Naive B cell (primary cell): ENCODE measurements around the gene SNX13. TPM values are rescaled to one million over a fixed set of nuclear protein-coding genes. Genes with fewer than 3 reads are reported as not detected.
A peak's percentile ranks its signal among the peaks of the same experiment; 100 is the strongest.

ENCODE experiments used
- ATAC-seq, 2 donors: fragments of 150-1000 bp; cut with Tn5 transposase; 2 replicates each; pipeline ENCODE4 v1.10.0; 2021; ENCODE audit warnings: low read depth in 2 of 2, mild to moderate bottlenecking in 2 of 2, moderate library complexity in 2 of 2
- DNase-seq: peaks from one replicate; pipeline ENCODE4 v3.0.0; 2022
- H3K27ac Mint-ChIP-seq, 6 donors: one replicate each; pipeline ENCODE4 v1.8.0; 2020 to 2022; ENCODE audit warnings: mild to moderate bottlenecking in 6 of 6, mixed read lengths in 6 of 6, moderate library complexity in 5 of 6, inconsistent platforms in 2 of 6
- H3K27me3 Mint-ChIP-seq, 3 donors: one replicate each; pipeline ENCODE4 v1.8.0; 2021 to 2022; ENCODE audit warnings: mixed read lengths in 3 of 3, mild to moderate bottlenecking in 1 of 3
- H3K36me3 Mint-ChIP-seq, 2 donors: one replicate each; pipeline ENCODE4 v1.8.0; 2020 to 2022; ENCODE audit warnings: mixed read lengths in 2 of 2, inconsistent platforms in 1 of 2, mild to moderate bottlenecking in 1 of 2
- H3K4me1 Mint-ChIP-seq, 3 donors: one replicate each; pipeline ENCODE4 v1.8.0; 2020 to 2022; ENCODE audit warnings: mixed read lengths in 3 of 3, inconsistent platforms in 1 of 3, mild to moderate bottlenecking in 1 of 3, moderate library complexity in 1 of 3
- H3K4me3 Mint-ChIP-seq, 8 donors: one replicate each; pipeline ENCODE4 v1.8.0; 2020 to 2022; ENCODE audit warnings: mild to moderate bottlenecking in 8 of 8, mixed read lengths in 8 of 8, moderate library complexity in 8 of 8, inconsistent platforms in 2 of 8
- H3K9me3 Mint-ChIP-seq, 7 donors: one replicate each; pipeline ENCODE4 v1.8.0; 2020 to 2022; ENCODE audit warnings: mixed read lengths in 7 of 7, mild to moderate bottlenecking in 5 of 7, inconsistent platforms in 2 of 7, moderate library complexity in 1 of 7
- polyA plus RNA-seq, 6 donors: library from polyadenylated mRNA; unstranded; fragments of 300-500 nt; fragmentation: Illumina TruSeq; gene quantifications; one replicate each; pipeline ENCODE4 v1.2.3, GENCODE V29; 2021; ENCODE audit warnings: low read depth in 6 of 6

SNX13 gene, protein sequence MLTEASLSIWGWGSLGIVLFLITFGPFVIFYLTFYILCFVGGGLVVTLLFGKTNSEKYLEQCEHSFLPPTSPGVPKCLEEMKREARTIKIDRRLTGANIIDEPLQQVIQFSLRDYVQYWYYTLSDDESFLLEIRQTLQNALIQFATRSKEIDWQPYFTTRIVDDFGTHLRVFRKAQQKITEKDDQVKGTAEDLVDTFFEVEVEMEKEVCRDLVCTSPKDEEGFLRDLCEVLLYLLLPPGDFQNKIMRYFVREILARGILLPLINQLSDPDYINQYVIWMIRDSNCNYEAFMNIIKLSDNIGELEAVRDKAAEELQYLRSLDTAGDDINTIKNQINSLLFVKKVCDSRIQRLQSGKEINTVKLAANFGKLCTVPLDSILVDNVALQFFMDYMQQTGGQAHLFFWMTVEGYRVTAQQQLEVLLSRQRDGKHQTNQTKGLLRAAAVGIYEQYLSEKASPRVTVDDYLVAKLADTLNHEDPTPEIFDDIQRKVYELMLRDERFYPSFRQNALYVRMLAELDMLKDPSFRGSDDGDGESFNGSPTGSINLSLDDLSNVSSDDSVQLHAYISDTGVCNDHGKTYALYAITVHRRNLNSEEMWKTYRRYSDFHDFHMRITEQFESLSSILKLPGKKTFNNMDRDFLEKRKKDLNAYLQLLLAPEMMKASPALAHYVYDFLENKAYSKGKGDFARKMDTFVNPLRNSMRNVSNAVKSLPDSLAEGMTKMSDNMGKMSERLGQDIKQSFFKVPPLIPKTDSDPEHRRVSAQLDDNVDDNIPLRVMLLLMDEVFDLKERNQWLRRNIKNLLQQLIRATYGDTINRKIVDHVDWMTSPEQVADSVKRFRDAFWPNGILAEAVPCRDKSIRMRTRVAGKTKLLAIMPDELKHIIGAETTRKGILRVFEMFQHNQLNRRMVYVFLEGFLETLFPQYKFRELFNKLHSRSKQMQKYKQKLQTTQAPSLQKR
- 10 to 100 TPM; 18.4 to 23.7 (median 20.5) TPM for polyA plus RNA-seq

DNA sequence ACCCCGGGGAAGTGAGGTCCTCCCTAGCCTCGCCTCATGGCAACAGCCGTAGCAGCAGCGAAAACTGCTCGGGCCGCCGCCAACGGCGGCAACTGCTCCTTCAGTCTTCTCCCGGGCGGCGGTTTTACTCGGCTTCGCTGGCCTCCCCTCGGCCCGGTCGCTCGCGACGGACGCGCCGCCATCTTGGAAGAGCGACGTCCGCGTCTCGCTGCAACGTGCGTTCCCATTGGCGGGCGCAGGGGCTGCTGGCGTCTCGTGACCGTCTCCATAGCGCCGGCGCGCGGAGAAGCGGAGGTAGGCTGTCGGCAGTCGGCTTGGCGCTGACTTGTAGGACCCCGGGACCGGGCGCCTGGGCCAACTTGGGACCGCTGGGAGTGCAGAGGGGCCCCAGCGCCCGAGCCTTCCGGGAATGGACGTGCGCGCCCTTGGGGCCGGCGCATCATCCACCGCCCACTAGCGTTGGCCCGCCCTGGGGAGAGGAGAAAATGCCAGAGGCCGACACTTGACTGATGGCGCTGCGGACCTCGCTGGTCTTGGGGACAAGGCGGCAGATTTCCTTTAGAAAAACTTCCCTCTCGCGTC is at the start of gene SNX13:
TSS of gene SNX13 (minus strand) at position 193 of the 582 bp plus-strand sequence. CDS start 199 bp downstream, outside the sequence.
- ATAC-seq (peak; percentile 88 to 89), DNase-seq (peak; percentile 88)
- no peaks in the 10 kb centered on the region for H3K9me3 Mint-ChIP-seq
- no peaks in the 10 kb centered on the region for H3K27me3 Mint-ChIP-seq
- H3K27ac Mint-ChIP-seq = peak within 1 kb of the TSS; percentile 99
- peaks cover 31 to 42% (median 37%) of the 10 kb centered on the region in 3 donors for H3K4me1 Mint-ChIP-seq
- peak within 1 kb of the TSS; percentile 97 to 100 (median 99) for H3K4me3 Mint-ChIP-seq
- no peaks in the 10 kb centered on the region for H3K36me3 Mint-ChIP-seq

GRCh38 chr7:17989546-17989945 is 49.3 kb upstream of the SNX13 start:
- Mint-ChIP-seq H3K9me3 (no peaks in the 10 kb centered on the region), H3K27ac (peak overlapping the region in 1 of 6 donors; percentile 19), H3K36me3 (no peaks in the 10 kb centered on the region), H3K27me3 (peaks cover 9 to 13% (median 10%) of the 10 kb centered on the region in 3 donors), H3K4me3 (no peak overlapping the region), H3K4me1 (no peaks in the 10 kb centered on the region)
- DNase-seq (no peak), ATAC-seq (no peak)

DNA sequence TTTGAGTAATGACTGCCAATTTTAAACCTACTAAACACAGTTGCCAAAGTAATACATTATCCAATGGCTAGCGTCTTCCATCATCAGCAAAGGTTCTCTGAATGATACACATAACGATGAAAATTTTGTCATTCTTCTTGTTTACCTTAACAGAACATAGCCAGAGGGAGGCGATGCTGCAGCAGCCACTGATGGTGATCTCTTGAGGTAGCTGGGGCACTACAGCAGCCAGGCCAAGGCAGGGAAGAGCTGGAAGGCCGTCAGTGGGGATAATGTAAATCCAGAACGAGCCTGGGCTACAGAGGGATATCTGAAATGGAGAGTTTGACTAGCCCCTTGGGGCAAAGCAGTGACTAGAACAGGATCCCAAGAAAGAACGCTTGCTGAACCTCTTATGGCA is 48.6 kb upstream of the SNX13 start:
- ATAC-seq (no peak), DNase-seq (no peak)
- peaks cover 0 to 2% (median 0%) of the 10 kb centered on the region in 3 donors for H3K4me1 Mint-ChIP-seq
- no peaks in the 10 kb centered on the region for H3K9me3 Mint-ChIP-seq
- H3K4me3 Mint-ChIP-seq = no peak overlapping the region
- no peaks in the 10 kb centered on the region for H3K36me3 Mint-ChIP-seq
- H3K27me3 Mint-ChIP-seq = peaks cover 9 to 13% (median 10%) of the 10 kb centered on the region in 3 donors
- H3K27ac Mint-ChIP-seq = no peak overlapping the region

- no peak overlapping the region for H3K4me3 Mint-ChIP-seq
These were observed 47.8 kb upstream of the SNX13 start for GRCh38 chr7:17988141-17988540.

DNA sequence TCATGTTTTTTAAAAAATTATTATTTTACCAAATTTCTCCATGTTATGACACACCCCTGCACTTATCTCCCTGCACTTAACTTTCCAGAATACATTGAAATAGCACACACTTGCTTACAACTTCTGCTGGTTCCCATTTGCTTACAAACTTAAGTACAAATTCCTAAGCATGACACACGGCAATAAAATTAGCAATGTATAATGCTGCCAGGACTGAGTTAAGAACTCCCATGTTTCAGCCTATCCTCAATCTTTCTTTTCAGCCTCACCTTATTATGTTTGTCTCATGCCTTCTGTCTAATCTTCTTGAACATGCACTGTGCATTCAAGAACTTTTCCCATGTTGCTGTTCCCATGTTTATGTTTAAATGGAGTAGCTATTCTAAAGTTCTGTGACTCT is 46.6 kb upstream of the SNX13 start:
- Mint-ChIP-seq H3K27me3 (peaks cover 4 to 8% (median 5%) of the 10 kb centered on the region in 3 donors), H3K9me3 (peaks cover 0 to 12% (median 2%) of the 10 kb centered on the region in 7 donors), H3K36me3 (no peaks in the 10 kb centered on the region), H3K4me1 (peaks cover 5 to 10% (median 6%) of the 10 kb centered on the region in 3 donors), H3K4me3 (no peak overlapping the region), H3K27ac (no peak overlapping the region)
- ATAC-seq (no peak), DNase-seq (no peak)

More at GRCh38 chr7:17988141-17988540, 47.8 kb upstream of the SNX13 start:
- H3K27ac Mint-ChIP-seq = no peak overlapping the region
- DNase-seq (no peak), ATAC-seq (no peak)
- H3K27me3 Mint-ChIP-seq = peaks cover 5 to 13% (median 10%) of the 10 kb centered on the region in 3 donors
- no peaks in the 10 kb centered on the region for H3K36me3 Mint-ChIP-seq
- peaks cover 0 to 3% (median under 1%) of the 10 kb centered on the region in 7 donors for H3K9me3 Mint-ChIP-seq
- H3K4me1 Mint-ChIP-seq = peaks cover 3 to 8% (median 3%) of the 10 kb centered on the region in 3 donors

DNA sequence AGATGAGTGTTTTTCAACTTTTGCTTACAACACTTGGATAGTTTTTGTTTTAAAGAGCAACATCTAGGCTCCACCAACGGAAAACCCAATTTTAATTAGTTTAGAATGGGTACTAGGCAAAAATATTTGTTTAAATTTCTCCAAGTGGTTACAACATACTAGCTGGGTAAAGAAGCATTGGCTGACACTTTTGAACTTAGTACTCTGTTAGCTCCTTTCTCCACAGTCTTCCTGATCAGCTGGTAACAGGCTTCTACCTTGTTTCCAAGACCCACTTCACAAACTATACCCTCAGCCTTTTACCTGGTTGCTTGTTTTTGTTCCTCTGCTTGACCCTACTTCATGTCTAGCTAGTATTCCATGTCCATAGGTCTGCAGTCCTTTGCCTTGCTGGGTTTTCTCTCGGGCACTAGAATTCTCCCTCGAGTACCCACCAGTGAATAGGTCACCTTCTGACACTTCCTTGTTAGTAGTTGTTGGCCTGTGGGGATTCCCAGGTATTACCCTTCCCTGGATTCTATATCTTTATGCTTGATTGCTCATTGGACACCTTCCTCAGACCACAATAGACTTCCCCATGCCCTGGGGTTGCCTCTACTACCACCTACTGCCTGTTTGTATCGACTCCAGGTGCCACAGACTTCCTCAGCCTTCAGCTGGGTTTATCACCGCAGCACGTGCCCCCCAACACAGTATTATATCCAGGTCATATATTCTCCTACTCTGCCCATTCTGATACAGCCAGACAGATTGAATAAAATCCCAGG is 45.4 kb upstream of the SNX13 start:
- DNase-seq = no peak
- Mint-ChIP-seq H3K36me3 (no peaks in the 10 kb centered on the region), H3K27ac (no peak overlapping the region), H3K27me3 (peaks cover 4 to 8% (median 5%) of the 10 kb centered on the region in 3 donors), H3K4me1 (peaks cover 5 to 10% (median 6%) of the 10 kb centered on the region in 3 donors), H3K9me3 (peaks cover 0 to 18% (median 4%) of the 10 kb centered on the region in 7 donors), H3K4me3 (no peak overlapping the region)
- ATAC-seq = no peak

DNA sequence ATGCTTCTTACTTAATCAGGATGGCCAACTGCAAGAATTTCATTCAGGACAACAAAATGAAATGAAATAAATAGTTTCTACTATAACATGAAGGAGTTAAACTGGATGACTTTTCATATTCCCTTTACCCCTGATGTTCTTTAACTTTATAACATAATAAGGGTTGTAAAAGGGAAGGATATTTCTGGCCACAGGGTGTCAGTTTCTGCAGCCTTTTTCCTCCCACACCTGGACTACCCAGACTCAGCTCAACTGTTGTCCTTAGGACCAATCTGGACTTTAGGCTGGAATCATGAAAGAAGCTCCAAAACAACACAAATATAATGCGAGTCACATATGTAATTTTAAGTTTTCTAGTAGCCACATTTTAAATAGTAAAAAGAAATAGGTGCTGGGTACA is 44.0 kb upstream of the SNX13 start:
- Mint-ChIP-seq H3K4me3 (peak overlapping the region in 1 of 8 donors; percentile 2), H3K27me3 (peaks cover 4 to 8% (median 5%) of the 10 kb centered on the region in 3 donors), H3K9me3 (peaks cover 0 to 19% (median 7%) of the 10 kb centered on the region in 7 donors), H3K4me1 (peaks cover 5 to 10% (median 6%) of the 10 kb centered on the region in 3 donors), H3K36me3 (no peaks in the 10 kb centered on the region), H3K27ac (peak overlapping the region in 1 of 6 donors; percentile 91)
- ATAC-seq (no peak), DNase-seq (no peak)

DNA sequence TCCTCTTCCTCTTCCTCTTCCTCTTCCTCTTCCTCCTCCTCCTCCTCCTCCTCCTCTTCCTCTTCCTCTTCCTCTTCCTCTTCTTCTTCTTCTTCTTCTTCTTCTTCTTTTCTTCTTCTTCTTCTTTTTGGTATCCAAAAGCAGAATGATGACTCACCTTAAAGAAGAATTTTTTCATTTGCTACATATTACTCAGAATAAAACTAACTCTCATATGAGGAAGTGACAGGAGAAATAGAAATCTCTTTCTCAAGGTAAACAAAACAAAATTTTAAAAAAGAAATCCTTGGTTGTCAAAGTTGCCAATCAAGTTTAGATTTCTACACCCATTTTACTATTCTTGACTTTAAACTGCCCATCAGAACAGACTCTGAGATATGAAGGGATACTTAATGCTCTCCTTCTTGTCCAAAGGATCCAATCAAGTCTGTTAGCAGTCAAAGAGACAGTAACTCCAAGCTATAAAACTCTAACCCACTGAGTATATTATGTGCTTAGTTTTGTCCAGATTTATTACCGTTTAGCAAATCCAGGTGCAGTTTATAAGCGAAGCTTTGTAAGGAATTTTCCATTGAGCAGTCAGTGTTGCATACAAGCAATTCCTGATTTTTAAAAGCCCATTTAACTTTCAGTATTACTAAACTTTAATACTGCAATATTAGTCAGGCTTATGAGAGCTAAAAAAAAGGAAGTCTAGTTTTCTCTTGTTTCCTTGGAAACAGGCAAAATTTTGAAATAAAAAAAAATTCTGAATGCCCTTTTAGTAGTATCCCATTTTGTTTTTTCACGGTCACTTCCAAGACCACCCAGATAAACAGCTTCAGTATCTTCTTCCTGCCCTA is 43.1 kb upstream of the SNX13 start:
- H3K4me1 Mint-ChIP-seq = peaks cover 5 to 10% (median 6%) of the 10 kb centered on the region in 3 donors
- peaks cover 0 to 5% (median under 1%) of the 10 kb centered on the region in 3 donors for H3K27me3 Mint-ChIP-seq
- no peak overlapping the region for H3K4me3 Mint-ChIP-seq
- peak overlapping the region in 4 of 6 donors; percentile 15 to 95 (median 72) for H3K27ac Mint-ChIP-seq
- H3K9me3 Mint-ChIP-seq = peaks cover 0 to 19% (median 7%) of the 10 kb centered on the region in 7 donors
- DNase-seq = no peak
- ATAC-seq = no peak
- no peaks in the 10 kb centered on the region for H3K36me3 Mint-ChIP-seq

GRCh38 chr7:17976952-17977351 is 36.7 kb upstream of the SNX13 start:
- DNase-seq = no peak
- Mint-ChIP-seq H3K9me3 (peaks cover 0 to 9% (median 0%) of the 10 kb centered on the region in 7 donors), H3K4me3 (no peak overlapping the region), H3K4me1 (no peaks in the 10 kb centered on the region), H3K27me3 (peaks cover 0 to 8% (median 7%) of the 10 kb centered on the region in 3 donors), H3K27ac (peak overlapping the region in 1 of 6 donors; percentile 41), H3K36me3 (peaks cover 0 to 6% of the 10 kb centered on the region in 2 donors)
- no peak for ATAC-seq

GRCh38 chr7:17971411-17971810 is 31.1 kb upstream of the SNX13 start:
- no peak overlapping the region for H3K27ac Mint-ChIP-seq
- peaks cover 5 to 10% (median 6%) of the 10 kb centered on the region in 3 donors for H3K27me3 Mint-ChIP-seq
- ATAC-seq (no peak), DNase-seq (no peak)
- H3K36me3 Mint-ChIP-seq = no peaks in the 10 kb centered on the region
- no peak overlapping the region for H3K4me3 Mint-ChIP-seq
- H3K4me1 Mint-ChIP-seq = no peaks in the 10 kb centered on the region
- H3K9me3 Mint-ChIP-seq = no peaks in the 10 kb centered on the region

DNA sequence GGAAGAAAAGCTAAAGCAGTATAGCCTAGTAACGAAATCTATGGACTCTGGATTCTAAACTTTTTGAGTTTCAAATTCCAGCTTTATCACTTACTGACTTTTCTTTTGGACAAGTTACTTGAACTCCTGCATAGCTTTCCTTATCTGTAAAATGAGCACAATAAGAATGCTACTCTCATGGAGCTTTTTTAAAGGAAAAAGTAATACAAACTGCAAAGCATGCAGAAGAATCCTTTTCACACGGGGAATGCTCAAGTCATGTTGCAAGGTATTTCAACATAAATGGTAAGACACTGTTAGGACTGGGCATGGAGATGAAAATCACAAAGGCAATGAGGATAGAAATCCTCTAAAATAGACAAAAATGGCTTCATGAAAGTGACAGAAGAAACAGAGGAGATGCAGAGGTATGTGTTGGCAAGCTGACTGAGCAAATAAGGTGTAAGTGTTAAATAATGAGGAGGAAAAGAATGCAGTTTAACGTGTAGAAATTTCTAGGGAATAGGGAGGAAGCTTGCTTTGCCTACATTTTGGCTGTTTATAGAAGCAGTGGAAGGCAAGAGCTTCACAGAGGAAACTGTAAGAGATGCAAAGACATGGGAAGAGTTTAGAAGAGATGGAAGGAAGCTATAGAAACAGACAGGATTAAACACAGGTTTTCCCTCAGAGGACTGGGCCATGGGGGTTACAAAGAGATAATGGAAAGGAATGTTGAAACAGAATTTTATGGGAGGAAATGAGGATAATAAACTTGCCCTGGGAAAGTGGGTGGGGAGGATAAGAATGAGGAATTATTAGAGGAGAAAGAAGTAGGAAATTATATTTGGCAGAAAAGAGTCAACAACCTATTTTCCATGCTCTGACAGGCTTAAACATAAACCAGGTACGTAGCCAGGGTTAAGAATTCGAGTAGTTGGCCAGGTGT is 28.8 kb upstream of the SNX13 start:
- H3K27ac Mint-ChIP-seq = no peak overlapping the region
- no peak overlapping the region for H3K4me3 Mint-ChIP-seq
- ATAC-seq (no peak), DNase-seq (no peak)
- peaks cover 10 to 12% (median 10%) of the 10 kb centered on the region in 3 donors for H3K27me3 Mint-ChIP-seq
- no peaks in the 10 kb centered on the region for H3K36me3 Mint-ChIP-seq
- no peaks in the 10 kb centered on the region for H3K9me3 Mint-ChIP-seq
- no peaks in the 10 kb centered on the region for H3K4me1 Mint-ChIP-seq
